CD4-positive, alpha-beta T cell treated with Interleukin-17A for 4 hours (primary cell): Measurements from ENCODE around the gene CNIH3.

Source experiments
- DNase-seq: peaks from one replicate; pipeline ENCODE4 v3.0.0-alpha.2; 2020; ENCODE audit warnings: mixed read lengths

CNIH3 gene

DNA sequence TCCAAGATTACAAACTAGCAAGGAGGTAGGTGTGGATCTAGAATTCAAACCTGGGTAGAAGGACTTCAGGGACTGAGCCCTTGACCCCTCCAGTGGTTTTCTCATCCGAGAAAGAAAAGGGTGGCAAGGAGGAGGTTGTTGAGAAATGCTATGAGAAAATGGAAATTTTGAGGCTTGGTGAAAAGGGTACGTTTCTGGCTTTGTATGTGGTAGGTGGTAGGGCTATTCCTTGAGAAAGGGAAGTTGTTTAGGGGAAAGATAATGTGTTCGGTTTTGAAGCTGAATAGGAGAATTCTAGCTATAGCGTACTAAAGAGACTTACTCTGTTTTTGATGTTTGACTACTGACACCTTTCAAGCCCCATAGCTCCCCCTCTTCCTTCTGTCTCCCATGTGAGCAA lies 133.8 kb downstream of the CNIH3 start:
- no peak for DNase-seq

GRCh38 chr1:224751624-224752311 lies 135.7 kb downstream of the CNIH3 start:
- no peak for DNase-seq

GRCh38 chr1:224753491-224753890 lies 137.4 kb downstream of the CNIH3 start:
- DNase-seq = no peak

DNA sequence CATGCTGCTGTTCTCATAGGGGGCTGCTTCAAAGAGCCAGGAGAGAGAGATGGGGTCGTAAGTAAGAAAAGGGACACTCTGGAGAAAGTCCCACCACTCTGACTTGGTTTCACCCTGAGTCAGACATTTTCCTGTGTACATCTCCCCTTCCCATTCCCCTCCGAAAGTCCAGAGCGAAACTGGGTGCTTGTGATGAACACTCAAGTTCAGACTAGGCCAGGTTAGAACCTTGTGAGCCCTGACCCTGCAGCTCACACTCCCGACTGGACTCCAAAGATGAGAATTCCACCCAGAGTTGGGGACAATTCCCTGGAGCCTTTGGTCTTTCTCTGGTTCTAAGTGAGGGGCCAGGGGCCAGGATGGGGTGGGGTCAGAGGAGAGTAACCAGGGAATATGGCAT lies 139.5 kb downstream of the CNIH3 start:
- DNase-seq = no peak

DNA sequence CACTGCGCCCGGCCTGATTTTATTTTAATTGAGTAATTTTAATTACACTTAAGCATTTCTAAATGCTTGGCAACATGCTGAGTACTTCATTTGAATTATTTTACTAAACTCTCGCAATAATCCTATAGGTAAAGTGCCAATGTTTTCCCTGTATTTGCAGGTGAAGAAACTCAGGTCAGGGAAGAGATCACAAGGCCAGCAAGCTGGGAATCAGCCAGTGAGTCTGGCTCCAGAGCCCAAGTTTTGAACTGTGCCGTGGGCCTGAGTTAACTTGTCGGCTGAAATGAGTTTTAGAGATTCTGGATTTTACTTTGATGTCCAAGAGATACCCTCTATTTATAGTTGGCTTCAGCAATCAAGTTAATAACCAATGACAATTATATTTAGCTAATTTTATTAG lies 141.4 kb downstream of the CNIH3 start:
- no peak for DNase-seq

DNA sequence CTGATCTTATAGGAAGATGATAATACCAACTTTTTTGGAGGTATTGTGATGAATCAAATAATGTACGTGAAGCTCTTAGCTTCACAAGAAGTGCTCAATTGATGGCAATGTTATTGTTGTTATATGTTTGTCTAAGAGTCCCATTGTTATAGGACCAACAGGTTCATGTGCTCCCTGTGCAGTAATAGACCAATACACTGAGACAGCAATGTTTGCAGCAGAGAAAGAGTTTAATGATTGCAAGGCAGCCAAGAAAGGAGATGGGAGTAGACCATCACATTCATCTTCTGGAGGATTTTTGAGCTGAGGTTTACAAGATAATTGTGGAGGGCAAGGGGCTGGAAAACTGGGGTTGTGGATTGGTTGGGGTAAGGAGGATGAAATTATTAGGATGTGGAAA lies 143.0 kb downstream of the CNIH3 start:
- no peak for DNase-seq

DNA sequence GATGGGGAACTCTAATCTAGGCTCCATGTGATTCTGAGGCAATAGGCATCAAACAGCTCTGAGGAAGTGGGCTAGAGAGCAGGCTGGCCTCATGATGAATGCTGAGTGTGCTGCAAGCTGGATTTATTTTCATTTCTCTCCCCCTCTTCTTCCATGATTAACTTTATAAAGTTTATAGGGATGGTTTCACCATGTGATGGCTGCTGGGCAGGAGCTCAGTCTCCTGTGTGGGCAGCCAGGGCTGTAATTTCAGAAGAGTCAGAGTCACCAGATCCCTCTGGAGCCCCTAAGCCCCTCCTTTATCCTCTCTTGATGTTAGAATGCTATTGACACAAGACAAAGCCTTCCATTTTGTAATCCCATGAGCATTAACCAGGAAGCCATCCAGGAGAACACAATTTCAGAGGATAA lies 143.6 kb downstream of the CNIH3 start:
- no peak for DNase-seq

DNA sequence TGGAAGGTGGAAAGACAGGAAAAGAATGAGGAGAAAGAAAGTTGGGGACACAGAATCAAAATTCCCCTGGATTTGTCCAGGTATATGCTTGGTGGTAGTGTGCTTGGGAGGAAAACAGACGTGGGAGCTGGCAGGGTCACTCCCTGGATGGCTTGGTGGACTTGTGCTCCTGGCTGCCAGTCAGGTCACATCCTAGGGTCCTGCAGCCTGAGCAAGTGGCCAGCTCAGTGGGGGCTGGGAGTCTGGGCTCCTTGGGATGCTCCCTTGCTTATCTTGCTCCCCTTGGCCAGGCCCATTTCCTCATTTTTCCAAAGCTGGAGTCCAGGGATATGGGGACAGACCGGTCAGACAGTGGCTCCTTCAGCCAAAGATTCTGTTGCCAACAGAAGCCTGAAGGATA lies 144.0 kb downstream of the CNIH3 start:
- no peak for DNase-seq

DNA sequence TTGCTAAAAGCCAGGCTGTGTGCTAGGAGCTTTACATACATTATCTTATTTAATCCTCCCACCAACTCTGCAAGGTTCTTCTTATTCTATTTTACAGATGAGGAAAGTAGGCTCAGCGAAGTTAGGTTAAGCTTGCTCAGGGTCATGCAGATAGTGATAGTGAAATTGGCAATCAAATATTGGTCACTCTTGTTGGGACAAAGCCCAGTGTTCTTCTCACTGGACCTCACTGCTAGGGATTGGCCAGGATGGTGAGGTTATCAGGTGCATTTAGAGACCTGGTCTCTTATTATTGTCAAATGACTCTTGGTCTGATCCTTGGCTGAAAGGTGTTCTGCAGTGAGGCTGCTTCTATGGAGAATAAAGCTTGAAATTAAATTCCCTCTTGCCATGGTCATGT lies 145.1 kb downstream of the CNIH3 start:
- DNase-seq = no peak

- no peak for DNase-seq
Observed at GRCh38 chr1:224762046-224762445, 145.9 kb downstream of the CNIH3 start.

- DNase-seq = no peak
Observed at GRCh38 chr1:224762701-224763100, 146.6 kb downstream of the CNIH3 start.

DNA sequence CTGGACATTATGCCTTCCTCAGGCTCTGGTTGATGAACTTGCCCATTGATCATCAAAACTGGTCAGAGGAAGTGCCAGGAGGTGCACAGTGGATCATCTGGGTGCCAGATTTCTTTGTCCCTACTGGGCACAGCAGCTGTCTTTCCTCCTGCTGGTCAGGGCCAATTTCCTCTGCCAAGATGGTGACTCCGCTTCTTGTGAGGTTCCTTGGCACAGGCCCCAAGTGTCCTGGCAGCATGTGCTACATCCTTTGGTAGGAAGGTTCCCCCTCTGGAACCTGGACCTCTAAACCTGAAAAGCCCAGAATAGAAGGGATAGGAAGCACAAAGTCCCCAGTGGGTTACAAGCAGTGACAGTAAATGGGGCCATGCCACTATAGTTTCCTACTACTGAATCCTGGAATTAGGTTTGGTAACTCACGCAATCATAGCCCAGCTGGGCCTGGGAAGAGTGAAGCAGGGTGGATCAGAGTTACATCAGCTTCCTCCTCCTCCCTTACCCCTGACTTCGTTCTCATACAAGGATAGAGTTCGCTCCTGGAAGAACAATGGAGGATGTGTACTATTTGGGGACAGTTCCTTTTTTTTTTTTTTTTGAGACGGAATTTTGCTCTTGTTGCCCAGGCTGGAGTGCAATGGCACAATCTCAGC lies 147.1 kb downstream of the CNIH3 start:
- DNase-seq = no peak

DNA sequence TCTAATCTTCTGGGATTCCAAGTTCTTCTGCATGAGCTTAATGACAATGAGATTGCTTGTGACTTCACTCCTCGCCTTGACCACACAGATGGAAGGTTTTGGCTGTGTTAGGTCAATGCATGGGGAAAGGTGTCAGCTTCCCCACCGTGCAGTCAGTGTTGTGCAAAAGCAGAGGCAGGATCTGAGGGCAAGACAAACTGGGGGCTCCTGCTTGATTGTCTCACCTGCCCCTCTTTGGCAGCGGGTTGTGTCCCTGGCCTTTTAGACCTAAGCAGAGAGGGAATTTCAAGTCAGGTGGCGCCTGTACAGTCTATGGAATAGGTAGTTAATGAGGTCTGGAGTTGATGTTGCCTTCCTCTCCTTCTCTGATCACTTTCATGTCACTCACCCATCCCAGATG lies 150.1 kb downstream of the CNIH3 start:
- no peak for DNase-seq

DNA sequence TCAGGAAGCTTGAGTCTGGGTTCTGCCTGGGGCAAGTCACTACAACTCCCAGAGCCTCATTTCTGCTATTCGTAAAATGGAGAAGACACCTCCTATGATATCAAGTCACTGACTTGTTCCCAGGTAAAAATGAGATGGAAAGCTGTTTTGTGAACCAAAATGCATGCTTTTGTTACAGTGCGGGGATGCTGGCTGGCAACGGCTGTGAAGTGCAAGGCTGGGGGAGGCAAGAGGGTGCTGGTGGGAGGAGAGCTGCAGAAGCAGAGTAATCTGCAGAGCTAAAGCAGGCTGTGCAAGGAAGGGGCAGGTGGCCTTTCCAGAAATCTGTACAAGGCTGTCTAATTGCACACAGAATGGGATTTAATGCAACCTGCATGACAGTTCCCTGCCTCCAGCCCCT lies 150.9 kb downstream of the CNIH3 start:
- no peak for DNase-seq

- no peak for DNase-seq
Observed at GRCh38 chr1:224767676-224768075, 151.6 kb downstream of the CNIH3 start.

DNA sequence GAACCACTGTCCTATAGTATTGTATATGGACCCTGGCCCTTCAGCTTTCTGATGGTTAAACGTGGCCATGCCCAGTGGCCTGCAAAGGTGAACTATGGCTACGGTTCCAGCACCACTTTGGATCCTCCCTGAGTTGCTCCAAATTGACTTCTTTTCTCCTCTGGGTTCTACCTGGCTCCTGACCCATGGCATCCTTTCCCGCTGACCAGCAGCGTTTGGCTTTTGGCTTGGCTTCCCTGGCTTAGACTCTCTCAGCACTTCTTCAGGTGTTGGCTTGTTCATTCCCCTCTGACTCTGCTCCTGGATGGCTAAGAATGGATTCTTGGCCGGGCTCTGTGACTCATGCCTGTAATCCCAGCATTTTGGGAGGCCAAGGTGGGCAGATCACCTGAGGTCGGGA lies 152.9 kb downstream of the CNIH3 start:
- DNase-seq = no peak

DNA sequence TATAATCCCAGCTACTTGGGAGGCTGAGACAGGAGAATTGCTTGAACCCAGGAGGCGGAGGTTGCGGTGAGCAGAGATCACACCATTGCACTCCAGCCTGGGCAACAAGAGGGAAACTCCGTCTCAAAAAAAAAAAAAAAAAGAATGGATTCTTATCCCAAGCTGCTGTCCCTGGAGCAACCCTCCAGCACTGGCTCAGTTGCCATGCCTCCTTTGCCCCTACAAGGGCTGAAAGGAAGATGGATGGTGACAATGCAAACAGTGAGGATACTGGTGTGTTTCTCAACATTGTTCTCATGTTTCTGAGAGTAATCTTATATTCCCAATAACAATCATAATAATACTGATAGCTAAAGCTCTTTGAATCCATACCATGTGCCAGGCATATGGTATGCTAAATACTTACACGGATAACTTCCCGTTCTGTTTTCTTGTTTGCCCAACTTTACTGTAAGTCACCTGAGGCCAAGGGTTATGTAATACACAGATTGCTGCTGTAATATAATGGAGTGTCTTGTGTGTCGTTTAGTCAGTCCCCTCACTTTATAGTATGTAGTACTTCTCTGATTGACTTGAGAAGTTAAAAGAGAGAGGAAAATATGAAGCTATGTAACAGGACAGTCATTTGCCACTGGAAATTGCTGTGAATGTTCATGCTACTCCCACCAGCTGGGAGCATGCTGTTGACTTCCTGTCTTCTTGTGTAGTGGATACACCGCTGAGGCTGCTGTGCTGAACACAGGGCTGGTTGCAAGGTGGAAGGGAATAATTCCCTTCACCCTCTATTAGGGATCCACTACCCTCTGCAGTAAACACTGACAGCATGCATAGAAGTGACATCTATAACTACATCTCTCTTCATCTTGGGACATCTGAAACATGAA lies 153.6 kb downstream of the CNIH3 start:
- no peak for DNase-seq

DNA sequence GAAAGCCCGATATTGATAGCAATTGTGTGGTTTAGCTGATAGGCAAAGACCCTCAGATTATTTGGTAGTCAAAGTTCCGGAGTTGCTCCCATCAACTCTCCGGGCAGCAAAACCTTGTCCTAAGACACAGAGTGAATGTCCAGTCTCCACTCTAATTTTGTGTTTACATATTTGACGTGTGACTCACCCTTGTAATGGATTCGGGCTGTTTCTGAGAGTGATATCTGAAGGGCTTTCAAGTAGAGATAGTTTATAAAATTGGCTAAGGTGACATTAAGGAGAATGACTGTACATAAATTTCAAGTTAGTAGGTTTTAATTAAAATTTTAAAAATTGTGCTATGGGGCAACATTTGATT lies 154.2 kb downstream of the CNIH3 start:
- no peak for DNase-seq

DNA sequence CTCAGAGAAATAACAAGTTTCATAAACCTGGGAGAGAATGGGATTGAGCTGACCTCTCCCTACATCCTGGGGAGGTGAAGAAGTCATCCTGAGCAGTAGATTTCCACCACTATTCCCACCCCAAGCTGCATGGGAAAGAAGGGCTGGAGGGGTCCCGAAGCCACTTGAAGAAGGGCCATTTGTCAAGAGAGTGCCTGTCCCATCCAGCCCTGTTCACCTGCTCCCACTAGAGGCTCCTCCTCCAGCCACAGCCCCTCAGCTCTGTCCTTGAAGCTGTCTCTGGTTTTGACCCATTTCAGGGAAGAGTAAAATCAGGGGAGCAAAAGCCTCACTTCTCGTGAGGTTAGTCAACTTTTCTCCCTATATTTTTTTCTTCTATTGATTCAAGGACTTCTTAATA lies 157.5 kb downstream of the CNIH3 start:
- no peak for DNase-seq

GRCh38 chr1:224774378-224774777 lies 158.3 kb downstream of the CNIH3 start:
- DNase-seq = no peak

DNA sequence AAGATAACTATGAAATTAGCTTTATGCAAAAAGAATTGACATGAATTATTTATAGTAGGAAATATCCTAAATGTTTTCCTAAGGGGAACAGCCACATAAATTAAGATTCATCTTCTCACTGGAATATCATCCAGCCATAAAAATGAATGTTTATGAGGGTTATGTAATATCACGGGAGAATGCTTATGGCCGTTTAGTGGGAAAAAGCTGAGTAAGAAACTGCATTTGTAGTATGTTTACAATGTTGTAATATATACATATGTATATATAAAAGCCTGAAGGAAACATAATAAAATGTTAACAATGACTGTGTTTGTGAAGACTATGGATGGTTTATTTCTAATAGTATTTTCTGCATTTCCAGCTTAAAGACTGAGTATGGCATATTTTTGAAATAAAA lies 161.1 kb downstream of the CNIH3 start:
- DNase-seq = no peak

GRCh38 chr1:224779536-224779935 lies 163.4 kb downstream of the CNIH3 start:
- no peak for DNase-seq

GRCh38 chr1:224780736-224781135 lies 164.6 kb downstream of the CNIH3 start:
- no peak for DNase-seq

GRCh38 chr1:224781800-224782199 lies 165.7 kb downstream of the CNIH3 start:
- DNase-seq = no peak
